Stimulated activated CD8-positive, alpha-beta memory T cell treated with anti-CD3 and anti-CD28 coated beads, Interleukin-12 subunit alpha, Interleukin-12 subunit beta, amount 100 ng/mL, for 24 hours (primary cell): ENCODE measurements around the gene ZPR1.

ENCODE experiments used
- DNase-seq: peaks from one replicate; pipeline ENCODE4 v3.0.0-alpha.2; 2020; ENCODE audit errors: extremely low read depth

ZPR1 gene

GRCh38 chr11:116792869-116793771 is 5.3 kb upstream of the ZPR1 start:
- no peak for DNase-seq

DNA sequence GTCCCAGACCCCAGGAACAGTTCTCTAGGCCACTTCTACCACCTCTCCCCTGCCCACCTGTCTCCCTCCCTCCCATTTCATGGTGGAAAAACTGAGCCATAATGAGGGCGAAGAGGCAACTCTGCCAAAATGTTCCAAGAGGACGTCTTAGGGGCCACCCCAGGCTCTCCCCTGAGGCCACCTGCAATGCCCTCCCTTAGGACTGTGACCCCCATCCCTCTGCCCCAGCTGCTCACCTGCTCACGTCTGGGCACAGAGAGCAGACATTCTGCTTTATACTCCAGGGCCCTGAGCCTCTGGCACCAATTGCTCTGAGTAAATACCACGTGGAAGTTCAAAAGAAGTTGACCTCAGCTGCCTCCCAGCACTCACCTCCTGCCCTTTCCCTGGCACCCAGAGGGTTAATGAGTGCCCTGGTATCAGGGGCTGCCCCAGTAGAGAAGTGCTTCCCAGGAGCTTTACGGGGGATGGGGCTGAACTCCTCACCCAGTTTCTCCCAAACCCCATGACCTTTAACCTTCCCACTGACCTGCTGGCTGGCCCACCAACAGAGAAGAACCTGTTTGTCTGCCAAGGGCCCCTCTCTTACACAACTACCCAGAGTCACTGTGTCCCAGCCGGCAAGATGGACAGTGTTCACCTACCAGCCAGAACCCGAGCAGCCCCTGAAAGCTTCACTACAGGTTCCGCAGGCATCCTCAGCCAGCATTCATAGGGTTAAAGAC is 4.5 kb upstream of the ZPR1 start:
- DNase-seq, result no peak

GRCh38 chr11:116791813-116792143 is 4.0 kb upstream of the ZPR1 start, which contains the start of gene APOA5:
APOA5 (minus strand) TSS chr11:116791879; CDS start chr11:116791860, 19 bp downstream.
- no peak for DNase-seq

DNA sequence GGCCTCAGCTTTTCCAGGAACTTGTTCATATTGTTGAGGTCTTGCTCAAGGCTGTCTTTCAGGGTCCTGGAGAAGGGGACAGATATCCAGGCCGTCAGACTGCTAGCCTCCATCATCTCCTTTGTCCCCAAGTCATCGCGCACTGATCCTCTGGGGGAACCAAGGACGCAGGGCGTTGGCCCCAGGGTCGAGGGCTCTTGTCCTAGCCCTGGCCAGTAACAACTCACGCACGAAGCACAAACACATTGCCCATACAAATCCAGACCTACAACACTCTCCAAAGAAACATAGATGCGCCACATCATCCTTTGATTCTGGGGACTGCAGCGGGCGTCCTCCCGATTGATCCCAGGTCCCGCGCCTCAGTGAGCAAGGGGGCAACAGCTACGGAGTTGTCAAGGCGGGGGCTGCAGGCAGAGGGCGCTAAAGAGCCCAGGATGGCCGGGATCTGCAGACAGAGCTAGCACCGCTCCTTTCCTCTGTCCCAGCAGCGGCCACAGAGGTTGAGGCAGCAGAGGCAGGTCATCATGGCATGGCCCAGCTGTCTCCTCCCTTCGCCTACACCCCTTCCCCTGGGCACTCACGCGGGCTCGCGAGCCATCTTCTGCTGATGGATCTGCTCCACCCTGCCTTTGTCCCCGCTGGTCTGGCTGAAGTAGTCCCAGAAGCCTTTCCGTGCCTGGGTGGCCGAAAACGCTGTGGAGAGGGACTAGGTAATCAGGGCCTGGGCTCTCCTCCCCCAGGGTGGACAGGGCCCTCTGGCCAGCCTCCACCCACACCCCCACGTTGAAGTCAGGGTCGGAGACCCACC is 3.4 kb upstream of the ZPR1 start:
- peak; percentile 35 for DNase-seq

DNA sequence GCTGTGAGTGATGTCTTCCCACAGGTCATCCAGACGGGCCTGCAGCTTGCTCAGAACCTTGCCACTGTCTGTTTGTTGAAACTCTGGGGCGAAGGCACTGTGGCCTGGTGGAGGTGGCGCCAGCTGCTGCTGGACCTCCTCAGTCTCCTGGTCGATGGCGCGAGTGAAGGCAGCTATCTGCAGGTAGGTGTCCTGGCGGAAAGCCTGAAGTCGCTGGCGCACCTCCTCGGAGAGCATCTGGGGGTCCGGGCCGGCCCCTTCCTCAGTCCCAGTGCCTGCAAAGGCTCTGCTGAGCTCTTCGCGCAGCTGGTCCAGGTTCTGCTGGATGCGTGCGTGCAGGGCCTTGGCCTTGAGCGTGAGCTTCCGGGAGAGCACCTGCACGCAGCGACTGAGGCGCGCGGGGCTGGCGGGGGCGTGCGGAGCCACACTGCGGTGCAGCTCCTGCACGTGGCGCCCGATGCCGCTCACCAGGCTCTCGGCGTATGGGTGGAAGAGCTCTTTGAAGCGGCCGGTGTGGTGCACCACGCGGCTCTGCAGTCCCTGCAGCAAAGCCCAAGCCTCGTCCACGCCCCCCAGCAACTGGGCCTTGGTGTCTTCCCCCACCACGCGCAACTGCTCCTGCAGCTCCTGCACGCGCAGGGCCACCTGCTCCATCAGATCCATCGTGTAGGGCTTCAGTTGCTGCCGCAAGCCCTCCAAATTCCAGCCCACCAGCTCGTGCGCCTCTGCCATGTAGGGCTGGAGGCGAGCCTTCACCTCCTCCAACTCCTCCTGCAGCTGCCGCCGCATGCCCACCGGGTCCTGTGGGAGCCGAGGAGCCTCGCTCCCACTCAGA is 2.6 kb upstream of the ZPR1 start:
- DNase-seq, result no peak

- DNase-seq, result no peak
These were observed 1.2 kb upstream of the ZPR1 start for GRCh38 chr11:116788975-116789374.

GRCh38 chr11:116788534-116788933 is 711 bp upstream of the ZPR1 start:
- no peak for DNase-seq

GRCh38 chr11:116787436-116787785 is 412 bp downstream of the ZPR1 start:
- DNase-seq, result no peak

GRCh38 chr11:116786966-116787365 is 857 bp downstream of the ZPR1 start:
- no peak for DNase-seq

GRCh38 chr11:116786326-116786725 is 1.5 kb downstream of the ZPR1 start:
- DNase-seq, result no peak

DNA sequence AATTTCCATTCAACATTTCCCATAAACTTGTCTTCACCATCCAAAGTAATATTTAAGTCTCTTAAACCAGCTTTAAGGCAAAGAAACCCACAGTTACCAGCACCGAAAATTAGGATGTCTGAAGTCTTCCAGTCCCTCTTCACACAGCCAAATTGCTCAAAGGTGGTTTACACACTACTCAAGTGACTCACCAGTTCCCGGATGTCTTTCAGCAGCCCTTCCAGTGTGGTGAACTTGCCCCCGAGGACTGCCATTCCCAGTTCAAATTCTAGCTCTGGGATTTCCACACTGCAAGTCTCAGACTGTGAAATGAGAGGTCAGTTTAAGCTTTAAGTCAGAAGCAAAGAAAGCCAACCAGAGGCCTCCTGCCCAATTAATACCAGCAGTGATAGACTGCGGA is 5.1 kb downstream of the ZPR1 start:
- DNase-seq, result no peak

- no peak for DNase-seq
These were observed 9.3 kb downstream of the ZPR1 start for GRCh38 chr11:116778556-116778955.

GRCh38 chr11:116777056-116777455 is 10.8 kb downstream of the ZPR1 start:
- DNase-seq, result no peak

GRCh38 chr11:116776522-116776984 is 11.3 kb downstream of the ZPR1 start:
- DNase-seq, result no peak

- DNase-seq, result no peak
These were observed 11.8 kb downstream of the ZPR1 start for GRCh38 chr11:116775975-116776374.

DNA sequence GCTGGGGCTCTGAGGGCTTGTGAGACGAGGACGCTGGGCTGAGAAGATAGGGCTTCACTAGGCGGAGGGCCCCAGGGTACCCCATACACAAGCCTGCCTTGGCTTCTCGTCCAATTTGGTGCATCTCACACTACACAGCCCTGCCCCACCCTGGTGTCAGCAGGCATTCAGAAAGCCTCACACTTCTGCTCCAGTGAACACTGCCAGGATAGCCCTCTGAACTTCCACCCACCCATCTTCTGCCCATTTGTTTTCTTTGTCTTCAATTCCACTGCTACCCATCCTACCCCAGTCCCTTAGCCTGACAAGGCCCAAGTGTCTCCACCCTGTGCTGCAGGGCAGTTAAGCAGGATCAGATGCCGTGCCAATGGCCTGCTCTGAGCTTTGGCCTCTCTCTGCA is 13.2 kb downstream of the ZPR1 start:
- DNase-seq, result no peak

DNA sequence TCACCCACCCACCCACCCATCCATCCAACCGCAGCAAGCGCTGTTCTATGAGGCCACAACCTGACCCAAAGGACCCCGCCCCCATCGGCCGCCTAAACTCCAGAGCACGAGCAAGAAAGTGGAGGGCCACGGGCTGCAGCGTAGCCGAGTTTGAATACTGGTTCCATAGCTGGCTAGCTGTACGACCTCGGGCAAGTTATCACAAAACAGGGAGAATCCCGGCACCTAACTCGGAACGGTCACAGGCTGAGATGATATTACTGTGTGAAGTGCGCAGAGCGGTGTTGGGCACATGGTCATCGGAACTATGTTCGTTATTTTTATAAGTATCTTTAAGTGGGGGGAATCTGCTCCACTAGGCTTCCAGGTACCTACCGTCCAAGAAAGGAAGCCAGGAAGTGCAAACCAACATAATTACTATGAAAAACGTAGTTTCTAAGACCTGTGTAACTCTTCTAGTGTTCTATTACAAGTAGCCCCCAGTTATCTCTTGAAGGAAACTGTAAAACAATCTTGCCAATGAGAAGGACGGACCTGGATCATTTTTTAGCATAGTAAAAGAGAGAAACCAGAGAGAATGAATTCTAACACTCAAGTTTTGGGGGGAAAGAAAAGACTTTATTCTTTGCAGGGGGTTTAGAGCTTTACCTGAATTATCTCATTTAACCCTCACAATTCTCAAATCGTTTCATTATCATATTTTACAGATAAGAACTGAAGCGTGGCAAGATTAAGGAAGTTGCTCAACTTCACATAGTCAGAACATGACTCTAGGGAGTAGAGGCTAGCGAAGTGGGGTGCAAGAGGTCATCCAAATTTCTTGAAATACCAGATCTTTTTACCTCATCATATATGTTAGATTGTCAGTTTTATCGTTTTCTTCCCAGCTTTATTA is 14.4 kb downstream of the ZPR1 start:
- DNase-seq, result no peak

DNA sequence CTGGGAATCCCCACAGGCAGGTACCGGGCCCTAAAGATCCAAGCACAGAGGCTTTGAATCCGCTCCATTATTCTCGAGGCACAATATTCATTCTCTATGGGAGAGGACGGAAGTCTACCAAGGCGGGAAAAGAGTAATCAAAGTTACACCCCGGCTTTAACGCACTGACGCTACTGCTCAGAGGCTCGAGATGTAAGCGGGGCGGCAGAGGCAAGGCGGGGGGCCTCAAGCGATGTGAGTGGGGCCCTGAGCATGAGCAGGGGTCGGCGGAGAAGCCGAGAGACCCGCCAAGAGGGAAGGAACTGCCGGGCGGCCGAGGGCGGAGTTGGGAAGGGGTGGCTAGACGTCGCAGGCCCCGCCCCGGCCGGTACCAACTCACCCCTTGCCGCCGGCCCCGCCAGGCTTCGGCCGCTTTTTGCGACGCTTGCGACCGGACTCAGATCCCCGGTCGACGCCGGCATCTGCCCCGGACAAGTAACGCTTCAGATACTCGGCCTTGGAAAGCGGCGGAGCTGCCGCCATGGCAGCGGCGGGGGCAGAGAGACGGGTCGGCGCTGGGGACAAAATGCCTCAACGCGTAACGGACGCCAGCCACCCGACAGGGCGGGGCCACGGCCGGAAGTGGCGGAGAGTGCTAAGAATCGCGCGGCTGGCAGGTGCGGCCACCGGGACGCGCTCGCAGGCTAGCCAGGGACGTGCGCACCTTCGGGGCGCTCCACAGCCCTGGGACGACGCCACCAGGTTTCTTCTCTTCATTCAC is 15.2 kb downstream of the ZPR1 start, which contains the start of gene BUD13:
TSS of gene BUD13 (minus strand) at position 545 of the 760 bp plus-strand sequence. CDS start at position 522, 23 bp downstream.
- peak; percentile 85 for DNase-seq

- no peak for DNase-seq
These were observed 15.9 kb downstream of the ZPR1 start for GRCh38 chr11:116771935-116772334.
